PC-9 (cell line): ENCODE measurements around the gene RAB20. TPM values are rescaled to one million over a fixed set of nuclear protein-coding genes. Genes with fewer than 3 reads are reported as not detected.
"Not testable (repeated sequence)": the region's sequence is repeated elsewhere in the genome, so short reads cannot be mapped to it uniquely, and the experiment has no call there.

Experiments used
- BruUV-seq: library from RNA; stranded (reverse); fragments of 400-500 nt; replicated peaks from 2 replicates; lab custom pipeline; 2021; lab: Mats Ljungman, UMichigan
- CTCF ChIA-PET: fragments of 300-600 bp; sonication (Branson Sonifier 250); formaldehyde crosslinking; loops from one replicate; lab custom pipeline; 2022; ENCODE audit warnings: antibody characterized with exemption; lab: Charles Lee
- POLR2A ChIA-PET: fragments of 300-600 bp; sonication (Branson Sonifier 250); formaldehyde crosslinking; loops from one replicate; lab custom pipeline; 2022; ENCODE audit warnings: antibody characterized with exemption; ENCODE audit not compliant: unreplicated experiment; lab: Charles Lee
- DNase-seq, 2 experiments: peaks; one replicate each; pipeline versions ENCODE4 v3.0.0 to v3.0.0-alpha.2; 2015 to 2022; ENCODE audit warnings: mixed read lengths in 1 of 2
- H2AFZ ChIP-seq: fragments of 200-600 bp; sonication (generic); 2 replicates; pipeline ENCODE4 v1.8.1; 2017; ENCODE audit warnings: antibody characterized with exemption
- H3F3A ChIP-seq: fragments of 200-600 bp; sonication (generic); 2 replicates; pipeline ENCODE4 v1.8.1; 2017; ENCODE audit warnings: antibody characterized with exemption, mild to moderate bottlenecking, low read depth; ENCODE audit not compliant: insufficient read depth
- H3K27ac ChIP-seq: fragments of 200-600 bp; sonication (generic); 2 replicates; pipeline ENCODE4 v1.6.1; 2016; ENCODE audit warnings: mixed run types
- H3K27me3 ChIP-seq: fragments of 200-600 bp; sonication (generic); 2 replicates; pipeline ENCODE4 v1.6.1; 2016; ENCODE audit warnings: low read depth, mixed run types; ENCODE audit not compliant: insufficient read depth
- H3K36me3 ChIP-seq: fragments of 200-600 bp; sonication (generic); 2 replicates; pipeline ENCODE4 v1.6.1; 2016; ENCODE audit warnings: low read depth, mixed run types
- H3K4me1 ChIP-seq: fragments of 200-600 bp; sonication (generic); replicated peaks from 2 replicates; pipeline ENCODE4 v1.6.1; 2016; ENCODE audit warnings: mixed run types; ENCODE audit not compliant: insufficient read depth
- H3K4me2 ChIP-seq: fragments of 200-600 bp; sonication (generic); 2 replicates; pipeline ENCODE4 v1.6.1; 2017; ENCODE audit warnings: mixed run types
- H3K4me3 ChIP-seq: fragments of 200-600 bp; sonication (generic); 2 replicates; pipeline ENCODE4 v1.6.1; 2016; ENCODE audit warnings: mixed run types
- H3K79me2 ChIP-seq: fragments of 200-600 bp; sonication (generic); 2 replicates; pipeline ENCODE4 v1.6.1; 2017; ENCODE audit warnings: low read depth, mixed run types
- H3K9me2 ChIP-seq: fragments of 200-600 bp; sonication (generic); 2 replicates; pipeline ENCODE4 v1.8.1; 2017; ENCODE audit warnings: mild to moderate bottlenecking; ENCODE audit not compliant: insufficient read depth
- H3K9me3 ChIP-seq: fragments of 200-600 bp; sonication (generic); 2 replicates; pipeline ENCODE4 v1.8.1; 2016; ENCODE audit warnings: low read depth; ENCODE audit not compliant: insufficient read depth
- H4K20me1 ChIP-seq: fragments of 200-600 bp; sonication (generic); 2 replicates; pipeline ENCODE4 v1.8.1; 2017; ENCODE audit not compliant: insufficient read depth
- EZH2 ChIP-seq: fragments of 200-600 bp; sonication (generic); IDR thresholded peaks from 2 replicates; pipeline ENCODE4 v1.8.0; 2017; ENCODE audit warnings: antibody characterized with exemption, low read depth
- intact Hi-C: fragments of 100-400 bp; cut with micrococcal nuclease; formaldehyde crosslinking; loops from one replicate; pipeline ENCODE4 v1.10.0; 2022; ENCODE audit not compliant: unreplicated experiment
- total RNA-seq: library from RNA; stranded (reverse); gene quantifications from 2 replicates; pipeline ENCODE4 v1.2.3, GENCODE V29; 2021
- TF ChIP-seq, protein P1 (sequence below): fragments of 200-600 bp; sonication (generic); conservative IDR thresholded peaks from 2 replicates; pipeline ENCODE4 v1.6.1; 2017; ENCODE audit warnings: mixed run types, antibody characterized with exemption, mild to moderate bottlenecking, moderate library complexity

The RAB20 gene
- total RNA-seq, 1 experiment from 2014 or later: 31.9 TPM

DNA sequence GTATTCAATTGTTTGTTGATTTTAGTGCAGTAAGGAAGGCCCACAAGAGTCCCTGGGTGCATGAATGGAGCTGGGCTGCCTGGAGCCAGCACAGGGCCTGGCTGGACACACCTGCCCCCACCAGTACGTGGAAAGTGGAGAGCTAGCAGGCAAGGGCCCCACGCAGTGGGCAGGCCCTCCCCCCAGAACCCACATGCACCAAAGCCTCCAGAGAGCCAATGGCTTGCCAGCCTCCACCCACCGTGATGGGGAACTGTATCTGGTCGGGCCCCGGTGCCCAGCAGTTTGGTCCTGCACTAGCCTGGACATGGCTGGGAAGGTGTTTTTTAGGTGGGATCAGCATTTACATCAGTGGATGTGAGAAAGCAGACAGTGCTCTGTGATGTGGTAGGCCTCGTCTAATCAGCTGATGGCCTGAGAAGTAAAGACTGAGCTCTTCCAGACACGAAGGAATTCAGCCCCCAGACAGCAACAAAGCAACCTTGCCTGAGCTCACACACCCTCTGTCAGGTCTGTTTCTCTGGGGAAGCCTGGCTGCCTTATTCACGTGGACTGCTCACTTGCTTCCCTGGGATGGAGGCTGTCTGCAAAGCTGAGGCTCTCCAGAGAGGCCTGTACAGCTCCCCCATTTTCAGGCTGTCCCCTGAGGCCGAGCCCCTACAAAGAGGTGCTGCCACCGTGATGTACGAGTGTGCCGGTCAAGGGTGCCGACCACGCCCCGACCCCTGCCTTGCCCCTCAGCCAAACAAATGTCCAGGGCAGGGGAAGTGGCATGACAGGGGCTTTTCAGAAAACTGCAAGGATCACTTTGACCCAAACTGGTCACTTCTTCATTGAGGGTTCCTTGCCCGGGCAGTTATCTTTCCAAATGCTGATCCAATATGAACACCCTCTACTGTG is 27.5 kb downstream of the RAB20 start:
- POLR2A ChIA-PET: interaction anchor here (0.6 kb wide), 1 partner anchor 13 kb away, joined by 5 read pairs; no protein-coding TSS in a partner anchor
- no peaks in the 10 kb centered on the region for H3K9me2 ChIP-seq

DNA sequence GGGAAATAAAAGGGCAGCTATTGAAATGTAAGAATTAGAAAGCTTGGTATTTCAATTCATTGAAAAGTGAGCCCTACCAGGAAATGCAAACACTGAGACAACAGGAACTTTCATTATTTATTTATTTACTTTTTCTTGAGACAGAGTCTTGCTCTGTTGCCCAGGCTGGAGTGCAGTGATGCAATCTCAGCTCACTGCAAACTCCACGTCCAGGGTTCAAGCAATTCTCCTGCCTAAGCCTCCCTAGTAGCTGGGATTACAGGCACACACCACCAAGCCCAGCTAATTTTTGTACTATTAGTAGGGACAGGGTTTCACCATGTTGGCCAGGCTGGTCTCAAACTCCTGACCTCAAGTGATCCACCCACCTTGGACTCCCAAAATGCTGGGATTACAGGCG is 29.3 kb downstream of the RAB20 start:
- H4K20me1 ChIP-seq, CTCF ChIA-PET, H3K4me3 ChIP-seq, H3K9me2 ChIP-seq, H3K27me3 ChIP-seq, H3K4me2 ChIP-seq, DNase-seq, H3K27ac ChIP-seq, BruUV-seq, intact Hi-C loops, POLR2A ChIA-PET, H3K9me3 ChIP-seq, H2AFZ ChIP-seq, H3K36me3 ChIP-seq: not testable (repeated sequence)
- Histone ChIP-seq H3F3A (peaks cover 29% of the 10 kb centered on the region), H3K79me2 (peaks cover 77% of the 10 kb centered on the region), H3K4me1 (peaks cover 25% of the 10 kb centered on the region)

More for the DNA sequence above, 27.5 kb downstream of the RAB20 start:
- Histone ChIP-seq H2AFZ (no peak overlapping the region), H3K27ac (no peak overlapping the region), H3K27me3 (no peaks in the 10 kb centered on the region), H4K20me1 (no peaks in the 10 kb centered on the region), H3K9me3 (no peaks in the 10 kb centered on the region), H3K36me3 (peaks cover 5% of the 10 kb centered on the region; the same call in 1 of the 2 replicates), H3F3A (peaks cover 19% of the 10 kb centered on the region; the same call in 1 of the 2 replicates), H3K79me2 (peaks cover 82% of the 10 kb centered on the region), H3K4me3 (no peak overlapping the region), H3K4me1 (peaks cover 7% of the 10 kb centered on the region), H3K4me2 (no peak overlapping the region)
- BruUV-seq: no TSS peak
- no peak for TF ChIP-seq EZH2
- TF ChIP-seq, protein P1, sequence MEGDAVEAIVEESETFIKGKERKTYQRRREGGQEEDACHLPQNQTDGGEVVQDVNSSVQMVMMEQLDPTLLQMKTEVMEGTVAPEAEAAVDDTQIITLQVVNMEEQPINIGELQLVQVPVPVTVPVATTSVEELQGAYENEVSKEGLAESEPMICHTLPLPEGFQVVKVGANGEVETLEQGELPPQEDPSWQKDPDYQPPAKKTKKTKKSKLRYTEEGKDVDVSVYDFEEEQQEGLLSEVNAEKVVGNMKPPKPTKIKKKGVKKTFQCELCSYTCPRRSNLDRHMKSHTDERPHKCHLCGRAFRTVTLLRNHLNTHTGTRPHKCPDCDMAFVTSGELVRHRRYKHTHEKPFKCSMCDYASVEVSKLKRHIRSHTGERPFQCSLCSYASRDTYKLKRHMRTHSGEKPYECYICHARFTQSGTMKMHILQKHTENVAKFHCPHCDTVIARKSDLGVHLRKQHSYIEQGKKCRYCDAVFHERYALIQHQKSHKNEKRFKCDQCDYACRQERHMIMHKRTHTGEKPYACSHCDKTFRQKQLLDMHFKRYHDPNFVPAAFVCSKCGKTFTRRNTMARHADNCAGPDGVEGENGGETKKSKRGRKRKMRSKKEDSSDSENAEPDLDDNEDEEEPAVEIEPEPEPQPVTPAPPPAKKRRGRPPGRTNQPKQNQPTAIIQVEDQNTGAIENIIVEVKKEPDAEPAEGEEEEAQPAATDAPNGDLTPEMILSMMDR: no peak
- CTCF ChIA-PET: no interaction called here
- intact Hi-C loops: no loop called here
- no peak for DNase-seq

DNA sequence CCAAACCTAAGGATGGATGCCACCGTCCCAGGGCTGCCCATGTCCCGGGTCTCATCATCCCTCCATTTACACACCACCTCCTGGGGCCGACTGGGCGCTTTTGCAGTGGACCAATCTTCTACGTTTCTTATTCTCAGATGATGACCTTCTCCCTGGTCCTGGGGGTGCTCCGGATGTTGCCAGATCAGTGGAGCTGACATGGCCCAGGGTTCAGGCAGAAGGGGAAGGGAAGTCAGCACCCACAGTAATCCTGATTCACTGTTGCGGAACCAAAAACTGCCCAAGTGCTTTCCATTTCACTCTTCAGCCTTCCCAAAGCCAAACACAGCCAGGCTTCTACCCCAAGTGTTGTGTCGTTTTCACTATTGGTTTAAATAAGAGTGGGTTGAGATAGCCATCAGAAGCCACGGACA is 29.8 kb downstream of the RAB20 start:
- Histone ChIP-seq H3K4me2 (no peak overlapping the region), H3K9me2 (no peaks in the 10 kb centered on the region)
- POLR2A ChIA-PET: no interaction called here

DNA sequence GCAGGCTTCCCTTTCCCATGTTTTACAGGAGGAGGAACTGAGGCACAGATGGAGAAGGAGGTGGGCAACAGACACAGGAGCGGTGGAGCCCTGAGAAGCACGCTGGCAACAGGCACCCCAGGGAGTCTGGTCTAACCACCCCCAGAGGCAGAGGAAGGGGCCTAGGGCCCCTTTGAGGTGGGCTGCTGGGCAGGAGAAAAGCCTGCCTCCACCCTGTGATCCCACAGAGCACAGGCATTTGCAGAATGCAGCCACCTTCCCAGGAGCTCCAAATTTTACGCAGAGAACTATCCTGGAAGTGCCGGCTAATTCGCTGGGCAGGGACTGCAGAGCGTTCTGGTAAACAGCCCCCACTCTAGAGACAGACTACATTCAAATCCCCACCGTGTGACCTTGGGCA is 30.4 kb downstream of the RAB20 start:
- Histone ChIP-seq H3K79me2 (peaks cover 82% of the 10 kb centered on the region), H3K9me3 (no peaks in the 10 kb centered on the region), H4K20me1 (no peaks in the 10 kb centered on the region), H3K27ac (no peak overlapping the region), H3K4me3 (no peak overlapping the region), H3K4me1 (peaks cover 36% of the 10 kb centered on the region), H3K27me3 (no peaks in the 10 kb centered on the region), H2AFZ (no peak overlapping the region), H3F3A (peaks cover 41% of the 10 kb centered on the region), H3K36me3 (peaks cover 5% of the 10 kb centered on the region; the same call in 1 of the 2 replicates), H3K9me2 (no peaks in the 10 kb centered on the region), H3K4me2 (no peak overlapping the region)
- ChIA-PET CTCF (no interaction called here), POLR2A (no interaction called here)
- no TSS peak for BruUV-seq
- intact Hi-C loops: no loop called here
- DNase-seq: no peak
- TF ChIP-seq, protein P1: no peak
- no peak for TF ChIP-seq EZH2

More for the DNA sequence above, 29.8 kb downstream of the RAB20 start:
- Histone ChIP-seq H3K36me3 (peaks cover 5% of the 10 kb centered on the region; the same call in 1 of the 2 replicates), H3K4me3 (no peak overlapping the region), H3K27me3 (no peaks in the 10 kb centered on the region), H3K4me1 (peaks cover 30% of the 10 kb centered on the region), H3K27ac (no peak overlapping the region), H4K20me1 (no peaks in the 10 kb centered on the region), H3K79me2 (peaks cover 80% of the 10 kb centered on the region), H3F3A (peaks cover 35% of the 10 kb centered on the region), H2AFZ (no peak overlapping the region), H3K9me3 (no peaks in the 10 kb centered on the region)
- DNase-seq: no peak
- CTCF ChIA-PET: no interaction called here
- no peak for TF ChIP-seq EZH2
- intact Hi-C loops: no loop called here
- BruUV-seq: no TSS peak
